ENCODE measurements around the gene ZNF507.

ZNF507 gene

DNA sequence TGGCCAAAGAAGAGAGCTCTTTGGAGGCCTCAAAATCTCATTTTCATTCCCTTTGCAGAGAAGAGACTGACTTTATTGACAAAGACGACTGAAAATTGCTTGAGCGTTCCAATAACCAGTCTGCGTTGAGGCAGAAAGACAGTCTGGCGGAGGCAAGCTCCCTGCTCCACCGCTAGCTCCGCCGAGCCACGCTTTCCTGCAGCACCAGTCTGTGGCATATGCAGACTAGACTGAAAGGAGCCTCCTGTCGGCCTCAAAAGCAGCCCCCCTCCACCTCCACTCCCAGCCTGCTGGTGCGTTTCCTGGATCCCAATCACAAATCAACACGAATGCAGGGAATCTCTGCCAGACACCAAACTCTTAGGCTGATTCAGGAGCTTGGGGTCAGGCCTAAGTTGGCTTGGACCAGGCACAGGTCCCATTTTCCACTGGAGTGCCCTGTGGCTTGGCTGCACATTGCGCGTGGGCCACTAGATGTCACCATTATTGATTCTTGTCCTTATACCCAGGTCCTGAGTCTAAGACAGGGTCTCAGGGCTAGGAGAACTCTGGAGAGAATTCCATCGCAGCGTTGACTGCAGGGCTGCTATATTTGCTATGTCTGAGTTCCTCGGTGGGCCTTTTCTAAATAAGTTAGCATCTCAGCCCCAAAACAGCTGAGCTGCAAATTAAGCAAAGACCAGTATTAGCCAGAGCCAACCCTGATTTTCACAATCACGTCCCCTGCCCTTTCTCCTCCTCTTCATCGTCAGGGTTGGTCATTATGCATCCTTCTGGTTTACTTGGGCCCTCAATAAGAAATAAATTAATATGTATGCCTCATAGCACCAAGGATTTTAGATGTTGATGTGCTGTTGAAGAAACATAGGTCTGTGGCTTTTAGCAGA lies 5.2 kb upstream of the ZNF507 start:
- no peak for DNase-seq

DNA sequence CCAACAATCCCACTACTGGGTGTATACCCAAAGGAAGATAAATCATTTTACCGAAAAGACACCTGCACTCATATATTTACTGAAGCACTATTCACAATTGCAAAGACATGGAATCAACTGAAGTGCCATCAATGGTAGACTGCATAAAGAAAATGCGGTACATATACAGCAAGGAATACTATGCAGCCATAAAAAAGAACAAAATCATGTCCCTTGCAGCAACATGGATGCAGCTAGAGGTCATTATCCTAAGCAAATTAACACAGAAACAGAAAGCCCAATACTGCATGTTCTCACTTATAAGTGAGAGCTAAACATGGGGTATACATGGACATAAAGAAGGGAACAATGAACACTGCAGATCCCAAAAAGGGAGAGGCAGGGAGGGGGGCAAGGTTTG lies 2.7 kb upstream of the ZNF507 start:
- DNase-seq, result no peak

DNA sequence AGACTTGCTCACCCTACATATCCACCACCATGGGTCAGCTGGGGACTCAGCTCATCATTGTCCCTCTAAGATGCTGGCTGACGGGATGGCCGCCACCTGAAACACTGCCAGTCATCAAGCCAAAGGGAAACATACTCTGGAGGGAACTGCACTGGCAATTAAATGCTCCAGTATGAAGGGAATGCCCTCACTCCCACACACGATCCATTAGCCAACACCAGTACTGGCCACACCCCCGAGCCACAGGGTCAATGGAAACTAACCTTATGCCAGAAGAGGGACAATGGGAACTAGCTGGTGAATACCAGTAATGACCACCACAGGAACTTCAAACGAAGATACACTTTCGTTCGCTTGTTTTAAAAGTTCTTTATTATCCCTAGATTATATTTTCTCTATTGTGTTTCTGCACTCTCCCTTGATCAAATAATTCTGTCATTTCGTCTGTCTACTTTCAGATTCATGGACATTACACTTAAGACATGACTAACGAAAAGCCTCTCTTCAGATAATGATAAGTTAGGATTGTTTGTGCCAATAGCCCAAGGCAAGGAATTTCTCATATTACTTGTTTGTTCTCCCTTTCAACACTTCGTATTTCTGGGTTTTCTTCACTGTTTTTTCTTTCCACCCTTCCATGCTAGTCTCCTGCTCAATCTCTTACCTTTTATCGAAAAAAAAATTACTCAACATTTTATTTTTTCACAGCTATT lies 1.7 kb upstream of the ZNF507 start:
- DNase-seq, result no peak

DNA sequence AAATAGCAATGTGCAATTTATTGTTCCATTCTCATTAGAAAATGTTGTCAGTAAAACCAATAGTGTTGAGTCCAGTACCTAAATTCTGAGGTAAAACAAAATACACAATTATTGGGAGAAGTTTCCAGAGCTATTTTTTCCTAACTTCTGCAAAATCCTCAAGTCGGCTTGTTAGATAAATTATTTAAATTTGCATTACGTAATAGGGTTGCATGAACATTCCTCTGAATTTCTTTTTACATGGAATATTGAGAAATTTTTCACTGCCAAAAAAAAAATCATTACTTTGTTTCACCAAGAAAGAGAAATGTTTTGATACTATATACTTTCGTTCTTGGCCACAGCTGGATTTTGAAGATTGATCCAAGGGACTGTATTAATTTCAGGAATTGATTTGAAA lies 1.5 kb downstream of the ZNF507 start:
- no peak for DNase-seq

DNA sequence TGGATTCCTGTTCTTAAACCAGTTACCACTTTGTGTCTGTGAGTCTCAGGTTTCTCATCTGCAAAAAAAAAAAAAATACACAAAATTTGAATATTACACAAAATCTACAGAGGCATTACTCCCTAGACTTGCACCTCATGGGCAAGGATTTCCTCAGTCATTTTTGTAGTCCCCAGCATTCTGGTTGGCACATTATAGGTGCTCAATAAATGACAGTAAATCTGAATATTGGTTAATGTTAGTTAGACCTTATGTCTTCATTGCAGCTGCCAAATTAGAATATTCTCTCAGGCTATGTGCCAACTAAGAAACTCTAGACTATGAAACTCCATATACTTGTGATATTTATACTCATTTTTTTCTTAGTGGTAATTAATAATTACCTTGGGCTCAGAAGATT lies 2.2 kb downstream of the ZNF507 start:
- DNase-seq, result no peak

DNA sequence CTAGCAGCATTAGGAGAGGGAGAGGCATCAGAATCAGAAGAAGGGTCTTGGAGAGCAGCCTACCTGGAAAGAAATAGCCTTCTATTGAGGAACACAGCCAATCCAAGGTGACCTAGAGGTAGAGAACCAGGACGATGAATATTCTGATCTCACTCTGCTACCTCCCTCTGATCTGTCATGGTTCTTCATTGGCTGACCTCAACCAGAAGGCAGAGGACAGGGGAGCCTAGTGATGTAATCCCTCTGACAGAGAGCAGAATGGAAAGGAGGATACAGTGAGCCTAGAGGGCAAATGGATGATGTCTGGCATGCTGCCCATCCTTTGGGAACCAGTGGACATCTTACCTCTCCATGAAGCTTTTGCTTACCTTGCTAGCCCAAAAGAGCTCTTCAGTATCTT lies 3.6 kb downstream of the ZNF507 start:
- no peak for DNase-seq

DNA sequence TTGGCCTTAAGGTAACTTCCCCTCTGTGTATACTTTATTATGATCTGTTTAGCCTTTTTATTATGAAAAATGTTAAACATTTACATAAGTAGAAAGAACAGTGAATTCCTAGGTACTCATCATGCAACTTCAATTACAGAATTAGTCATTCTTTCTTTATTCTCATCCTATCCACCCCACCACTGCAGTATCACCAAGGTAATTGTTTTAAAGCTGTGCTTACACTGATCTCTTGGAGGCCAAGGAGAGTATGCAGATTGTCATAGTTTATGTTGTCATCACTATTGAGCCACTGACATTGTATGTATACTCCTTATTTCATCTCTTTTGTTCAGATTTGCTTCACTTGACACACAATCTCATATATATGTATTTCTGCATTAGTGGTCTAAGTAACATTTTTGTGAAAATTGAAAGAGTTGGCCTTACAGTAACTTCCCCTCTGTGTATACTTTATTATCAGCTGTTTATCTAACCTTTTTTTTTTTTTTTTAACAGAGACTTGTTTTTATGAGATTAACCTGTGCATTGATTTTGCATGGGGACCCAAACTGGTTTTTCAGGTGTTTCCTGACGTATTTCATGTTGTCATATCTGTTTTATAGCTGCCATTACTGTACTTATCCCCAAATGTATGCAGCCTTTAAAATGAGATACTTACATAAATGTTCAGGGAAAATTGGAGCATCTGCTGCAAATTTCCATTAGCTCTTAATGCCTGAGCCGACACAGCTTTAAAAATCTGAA lies 4.5 kb downstream of the ZNF507 start:
- no peak for DNase-seq

DNA sequence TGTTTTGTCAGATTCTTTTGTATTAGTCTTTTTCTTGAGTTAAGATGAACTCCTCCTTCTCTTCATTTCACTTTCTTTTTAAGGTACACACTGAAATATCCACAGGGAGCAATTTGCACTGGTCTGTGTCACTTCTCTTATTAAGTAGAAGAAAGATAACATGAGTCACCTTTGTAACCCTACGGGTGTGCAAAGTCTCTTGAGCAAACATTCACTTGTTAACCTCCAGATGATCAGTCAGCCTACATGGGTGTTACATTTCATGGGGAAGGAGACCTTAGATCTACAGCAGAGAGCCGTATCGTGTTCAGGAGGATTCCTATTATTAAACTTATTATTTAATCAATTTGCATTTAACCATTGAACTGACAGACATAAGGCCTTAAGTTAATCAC lies 5.1 kb downstream of the ZNF507 start:
- no peak for DNase-seq

DNA sequence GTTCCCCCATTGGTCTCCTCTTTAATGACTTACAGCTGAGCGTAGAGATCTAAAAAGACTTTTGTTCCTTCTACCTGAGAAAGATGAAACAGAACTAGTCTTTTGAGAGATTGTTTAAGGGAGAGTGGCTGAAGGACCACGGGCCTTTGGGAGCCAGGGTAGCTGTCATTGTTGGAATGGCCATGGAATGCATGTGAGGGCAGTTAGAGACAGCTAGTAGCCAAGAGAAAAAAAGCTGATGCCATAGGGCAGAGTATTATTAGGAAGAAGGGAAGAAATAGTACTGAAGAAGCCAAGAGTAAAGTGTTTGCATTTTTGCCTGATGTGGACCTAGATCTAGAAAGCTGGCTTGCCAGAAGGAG lies 5.6 kb downstream of the ZNF507 start:
- DNase-seq, result no peak

DNA sequence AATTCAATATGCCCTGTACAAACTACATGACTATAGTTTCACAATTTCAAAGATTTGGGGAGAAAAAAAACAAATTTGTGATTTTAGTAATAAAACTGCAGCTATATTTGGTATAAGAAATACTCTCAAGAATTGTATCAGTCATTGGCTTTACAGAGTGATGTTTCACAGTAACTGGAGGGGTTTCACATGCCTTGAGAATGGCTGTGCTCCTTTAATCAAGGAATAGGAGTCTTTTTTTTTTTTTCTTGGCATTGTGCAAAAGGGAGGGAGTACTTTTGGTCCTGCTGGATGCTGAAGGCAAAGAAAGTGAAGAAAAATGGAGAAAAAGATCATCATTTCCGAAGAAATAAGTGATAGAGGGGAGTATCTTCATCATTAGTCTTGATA lies 6.8 kb downstream of the ZNF507 start:
- no peak for DNase-seq

DNA sequence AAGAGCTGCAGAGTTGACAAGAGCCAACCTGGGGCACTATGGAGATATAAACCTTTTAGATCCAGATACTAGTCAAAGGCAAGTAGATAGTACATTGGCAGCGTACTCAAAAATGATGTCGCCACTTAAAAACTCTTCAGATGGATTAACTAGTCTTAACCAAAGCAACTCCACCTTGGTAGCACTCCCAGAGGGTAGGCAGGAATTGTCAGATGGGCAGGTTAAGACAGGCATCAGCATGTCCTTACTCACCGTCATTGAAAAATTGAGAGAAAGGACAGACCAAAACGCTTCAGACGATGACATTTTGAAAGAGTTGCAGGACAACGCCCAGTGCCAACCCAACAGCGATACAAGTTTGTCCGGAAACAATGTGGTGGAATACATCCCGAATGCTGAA lies 8.9 kb downstream of the ZNF507 start:
- no peak for DNase-seq

DNA sequence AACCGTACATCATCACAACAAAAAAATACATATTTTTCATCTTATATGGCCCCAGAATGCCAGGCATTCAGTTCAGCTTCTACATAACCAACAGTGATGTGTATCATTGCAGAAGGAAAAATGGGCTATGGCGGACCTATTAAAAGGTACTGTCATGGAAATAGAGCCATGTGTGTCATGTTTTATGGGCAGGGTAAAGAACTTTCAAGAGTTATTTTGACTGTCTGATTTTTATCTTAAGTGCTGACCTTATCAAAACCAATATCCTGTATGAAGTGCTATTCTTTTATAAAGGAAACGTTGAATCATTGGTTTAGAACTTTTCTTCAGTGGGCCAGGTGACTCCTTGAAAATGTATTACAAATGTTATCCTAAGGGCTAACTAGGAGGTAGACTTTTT lies 9.9 kb downstream of the ZNF507 start:
- DNase-seq, result no peak

DNA sequence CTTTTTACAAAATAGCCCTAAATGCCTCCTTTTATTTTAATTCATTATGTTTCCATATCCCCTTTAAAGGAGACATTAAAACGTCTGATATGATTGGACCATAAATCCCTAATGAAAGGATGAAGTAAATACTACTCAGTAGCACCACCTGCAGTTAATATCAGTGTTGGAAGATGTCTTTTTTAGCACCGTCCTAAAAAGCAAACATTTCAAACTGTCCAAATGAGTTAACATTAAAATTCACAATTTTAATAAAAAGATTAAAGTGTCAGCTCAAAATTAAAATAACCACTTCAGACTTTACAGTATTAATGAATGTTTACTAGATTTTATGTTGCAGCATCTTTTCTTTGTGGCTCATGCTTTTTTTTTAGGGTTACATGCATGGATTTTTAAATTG lies 12.3 kb downstream of the ZNF507 start:
- DNase-seq, result no peak

DNA sequence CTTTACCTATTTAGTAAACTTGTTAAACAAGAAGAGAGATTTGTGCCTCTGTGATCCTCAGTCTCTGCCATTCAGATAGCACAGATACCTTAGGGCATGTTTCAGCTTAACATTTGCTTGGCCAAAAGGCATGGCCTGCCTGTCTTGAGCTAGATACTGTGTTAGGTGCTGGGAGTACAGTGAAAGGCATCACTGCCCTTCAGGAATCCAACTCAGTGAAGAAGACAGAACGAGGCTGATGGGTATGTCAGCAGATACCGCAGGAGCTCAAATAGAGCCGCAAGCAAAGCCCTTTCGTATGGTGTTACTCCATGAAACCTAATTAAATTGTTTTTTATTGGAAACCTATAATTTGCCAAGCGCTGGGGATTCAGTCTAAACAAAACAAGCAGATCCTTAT lies 12.9 kb downstream of the ZNF507 start:
- DNase-seq, result no peak

DNA sequence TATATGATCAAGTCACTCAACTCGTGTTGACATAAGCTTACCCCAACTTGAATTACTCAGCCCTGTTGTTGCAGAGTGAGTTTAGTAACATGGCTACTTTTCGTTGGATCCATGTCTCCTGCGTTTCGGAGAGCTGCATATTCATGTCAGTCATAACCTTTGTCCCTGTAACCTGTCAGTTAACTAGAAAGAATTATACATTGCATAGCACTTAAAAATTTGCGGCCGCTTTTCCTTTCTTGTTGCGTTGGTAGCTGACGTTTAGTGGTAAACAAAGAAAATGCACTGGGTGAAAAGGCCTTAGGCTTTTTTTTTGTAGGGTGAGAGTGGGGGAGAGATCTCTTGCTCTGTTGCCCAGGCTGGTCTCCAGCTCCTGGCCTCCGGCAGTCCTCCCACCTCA lies 14.2 kb downstream of the ZNF507 start:
- DNase-seq, result no peak

DNA sequence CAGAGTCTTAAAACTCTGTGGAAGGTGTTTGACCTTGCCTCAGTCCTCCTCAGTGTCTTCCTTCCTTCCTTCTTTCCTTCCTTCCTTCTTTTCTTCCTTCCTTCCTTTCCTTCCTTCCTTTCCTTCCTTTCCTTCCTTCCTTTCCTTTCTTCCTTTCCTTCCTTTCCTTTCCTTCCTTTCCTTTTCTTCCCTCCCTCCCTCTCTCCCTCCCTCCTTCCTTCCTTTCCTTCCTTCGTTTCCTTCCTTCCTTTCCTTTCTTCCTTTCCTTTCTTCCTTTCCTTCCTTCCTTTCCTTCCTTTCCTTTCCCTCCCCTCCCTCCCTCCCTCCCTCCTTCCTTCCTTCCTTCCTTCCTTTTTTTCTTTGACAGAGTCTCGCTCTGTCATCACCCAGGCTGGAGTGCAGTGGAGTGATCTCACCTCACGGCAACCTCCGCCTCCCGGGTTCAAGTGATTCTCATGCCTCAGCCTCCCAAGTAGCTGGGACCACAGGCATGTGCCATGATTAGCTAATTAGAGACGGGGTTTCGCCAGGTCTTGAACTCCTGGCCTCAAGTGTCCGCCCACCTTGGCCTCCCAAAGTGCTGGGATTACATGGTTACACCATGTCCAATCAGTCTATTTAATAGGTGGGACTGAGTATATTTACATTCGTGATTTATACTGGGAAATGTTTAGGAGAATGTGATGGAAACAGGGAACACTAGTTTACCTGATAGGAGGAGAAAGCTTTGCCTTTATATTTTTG lies 16.3 kb downstream of the ZNF507 start:
- DNase-seq, result no peak

DNA sequence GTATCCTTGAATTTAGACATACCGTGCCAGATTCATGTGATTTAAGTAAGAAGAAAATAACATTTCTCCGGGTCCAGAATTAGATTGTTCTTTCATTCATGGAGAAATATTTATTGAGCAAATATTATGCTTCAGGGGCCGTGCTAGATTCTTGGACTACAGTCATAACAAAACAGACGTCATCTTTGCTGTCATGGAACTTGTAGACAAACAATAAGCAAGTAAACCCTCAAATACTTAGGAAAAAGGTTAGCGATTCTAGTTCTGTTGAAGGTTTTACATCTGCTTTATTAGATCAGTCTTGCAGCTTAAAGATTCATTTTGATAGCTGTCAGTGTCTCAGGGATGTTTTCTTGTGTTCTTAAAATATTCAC lies 16.9 kb downstream of the ZNF507 start:
- DNase-seq, result no peak

DNA sequence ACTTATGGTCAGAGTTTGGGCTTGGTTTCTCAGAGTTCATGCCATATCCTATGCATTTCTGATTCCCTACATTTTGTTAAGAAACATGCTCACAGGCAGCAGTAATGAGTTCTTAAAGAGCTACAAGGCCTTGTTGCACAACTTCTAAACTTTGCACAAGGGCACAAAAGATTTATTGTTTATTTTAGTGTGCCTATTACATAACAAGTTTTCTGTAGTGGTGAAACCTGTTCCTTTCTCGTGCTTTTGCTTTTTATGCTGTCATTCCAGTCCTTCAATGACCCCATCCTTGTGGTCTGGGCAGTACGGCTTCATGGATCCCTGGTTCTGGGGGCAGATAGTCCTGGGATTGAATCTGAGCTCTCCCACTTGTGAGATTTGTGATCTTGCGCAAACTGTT lies 17.8 kb downstream of the ZNF507 start:
- DNase-seq, result no peak

DNA sequence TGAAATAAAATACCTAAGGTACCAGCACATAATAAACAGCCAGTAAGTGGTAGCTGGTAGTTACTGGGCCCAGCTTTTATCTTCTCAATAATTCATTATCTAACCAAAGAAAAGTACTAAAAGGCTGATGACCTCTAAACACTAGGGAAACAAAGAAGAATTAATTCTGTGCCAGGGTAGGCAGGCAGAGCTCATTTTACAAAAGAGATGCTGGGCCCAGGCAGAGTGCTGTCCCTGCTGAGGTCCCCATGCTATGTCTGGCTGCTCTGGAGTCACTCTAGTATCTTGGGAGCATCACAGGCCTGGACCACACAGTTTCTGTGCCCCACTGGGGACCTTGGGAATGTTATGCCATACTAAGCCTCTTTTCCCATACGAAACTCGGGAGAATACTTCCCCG lies 18.2 kb downstream of the ZNF507 start:
- DNase-seq, result no peak

DNA sequence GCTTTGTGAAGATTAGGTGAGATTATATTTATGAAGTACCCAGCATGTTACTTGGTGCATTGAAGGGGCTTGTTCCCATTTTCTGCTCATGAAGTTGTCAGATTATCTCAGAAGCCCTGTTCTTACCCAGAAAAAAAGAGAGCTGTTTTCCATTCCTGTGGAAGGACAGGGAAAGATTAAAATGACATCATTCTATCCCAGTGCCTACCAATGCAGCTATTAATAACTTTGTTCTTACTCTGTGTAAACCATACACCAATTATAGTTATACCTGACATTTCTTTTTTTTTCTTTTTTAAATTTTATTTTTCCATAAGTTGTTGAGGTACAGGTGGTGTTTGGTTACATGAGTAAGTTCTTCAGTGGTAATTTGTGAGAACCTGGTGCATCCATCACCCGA lies 18.6 kb downstream of the ZNF507 start:
- DNase-seq, result no peak

DNA sequence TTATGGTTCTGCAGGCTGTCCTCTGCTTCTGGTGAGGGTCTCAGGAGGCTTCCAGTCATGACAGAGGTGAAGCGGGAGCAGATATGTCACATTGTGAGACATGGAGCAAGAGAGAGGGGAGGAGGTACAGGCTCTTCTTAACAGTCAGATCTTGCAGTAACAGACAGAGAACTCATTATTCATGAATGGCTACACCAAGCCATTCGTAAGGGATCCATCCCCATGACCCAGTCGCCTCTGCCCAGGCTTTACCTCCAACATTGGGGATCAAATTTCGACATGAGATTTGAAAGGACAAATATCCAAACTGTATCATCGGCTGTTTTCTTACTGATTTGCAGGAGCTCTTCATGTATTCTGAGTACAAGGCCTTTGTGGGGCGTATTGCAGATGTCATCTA lies 21.7 kb downstream of the ZNF507 start:
- DNase-seq, result no peak

DNA sequence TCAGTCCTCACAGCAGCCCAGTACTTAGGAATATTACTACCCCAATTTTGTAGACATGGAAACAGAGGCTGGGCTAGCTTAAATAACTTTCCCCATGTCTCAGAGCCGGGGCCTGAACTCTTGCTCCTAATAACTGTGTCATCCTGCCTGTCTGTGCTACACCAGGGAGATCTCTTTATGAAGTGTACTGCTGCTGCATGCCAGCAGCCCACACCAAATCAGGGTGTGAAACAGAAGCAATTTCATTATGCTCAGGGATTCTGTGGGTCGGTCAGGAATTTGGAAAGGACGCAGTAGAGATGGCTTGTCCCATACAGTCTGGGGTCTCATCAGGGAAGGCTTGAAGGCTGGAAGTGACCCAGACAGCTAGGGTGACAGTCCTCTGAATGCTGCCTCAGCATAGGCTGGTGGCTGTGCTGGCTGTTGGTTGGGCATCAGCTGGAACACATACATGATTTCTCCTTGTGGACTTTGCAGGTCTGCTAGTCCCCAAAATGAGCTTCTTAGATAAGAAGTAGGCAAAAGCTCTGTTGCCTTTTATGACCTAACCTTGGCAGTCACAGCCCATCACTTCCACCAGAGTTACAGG lies 22.6 kb downstream of the ZNF507 start:
- DNase-seq, result no peak

DNA sequence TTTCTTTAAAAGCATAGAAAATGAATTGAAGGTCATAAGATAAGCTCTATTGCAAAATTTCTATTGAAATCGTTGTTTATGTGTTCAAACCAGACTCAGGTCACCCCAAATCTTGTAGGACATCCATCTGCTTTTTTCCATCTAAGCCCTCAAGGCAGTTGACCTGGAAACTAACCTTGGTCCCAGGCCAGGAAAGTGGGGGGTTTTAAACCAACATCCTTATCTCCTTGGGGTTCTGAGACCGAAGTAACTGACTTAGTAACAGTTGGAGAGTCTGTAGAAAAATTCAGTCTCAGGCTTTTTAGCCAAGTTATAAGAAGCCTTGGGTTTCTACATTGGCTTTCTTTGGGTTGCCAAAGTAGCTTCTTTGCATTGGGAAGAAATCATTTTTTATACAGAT lies 23.4 kb downstream of the ZNF507 start:
- DNase-seq, result no peak
